Hindlimb muscle (tissue), 1 donor: Measurements from ENCODE around the gene BORCS5. TPM values are rescaled to one million over a fixed set of nuclear protein-coding genes. Genes with fewer than 3 reads are reported as not detected.
A peak's percentile ranks its signal among the peaks of the same experiment; 100 is the strongest.

Experiments used
- DNase-seq: peaks from one replicate; pipeline ENCODE4 v3.0.0-alpha.2; 2013
- polyA plus RNA-seq: library from polyadenylated mRNA; unstranded; fragments of 120-200 nt; gene quantifications from one replicate; pipeline ENCODE4 v1.2.1, GENCODE V29; 2013; ENCODE audit not compliant: insufficient read length

The BORCS5 gene
- polyA plus RNA-seq, 1 donor = 8.4 TPM

DNA sequence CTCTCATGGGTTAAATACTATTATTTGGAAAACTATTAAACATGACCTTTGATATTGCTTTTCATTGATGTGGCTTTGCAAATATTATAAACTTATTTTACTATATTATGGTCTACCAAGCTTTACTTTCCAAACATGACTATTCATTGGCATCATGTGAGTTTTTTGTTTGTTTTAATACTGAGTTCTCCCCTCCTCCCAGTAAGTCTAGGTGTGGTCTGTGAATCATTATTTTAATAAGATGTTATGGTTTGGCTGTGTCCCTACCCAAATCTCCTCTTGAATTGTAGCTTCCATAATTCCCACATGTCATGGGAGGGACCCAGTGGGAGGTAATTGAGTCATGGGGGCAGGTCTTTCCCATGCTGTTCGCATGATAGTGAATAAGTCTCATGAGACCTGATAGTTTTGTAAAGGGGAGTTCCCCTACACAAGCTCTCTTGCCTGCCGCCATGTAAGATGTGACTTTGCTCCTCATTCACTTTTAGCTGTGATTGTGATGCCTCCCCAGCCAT is 80.0 kb downstream of the BORCS5 start:
- DNase-seq = no peak

DNA sequence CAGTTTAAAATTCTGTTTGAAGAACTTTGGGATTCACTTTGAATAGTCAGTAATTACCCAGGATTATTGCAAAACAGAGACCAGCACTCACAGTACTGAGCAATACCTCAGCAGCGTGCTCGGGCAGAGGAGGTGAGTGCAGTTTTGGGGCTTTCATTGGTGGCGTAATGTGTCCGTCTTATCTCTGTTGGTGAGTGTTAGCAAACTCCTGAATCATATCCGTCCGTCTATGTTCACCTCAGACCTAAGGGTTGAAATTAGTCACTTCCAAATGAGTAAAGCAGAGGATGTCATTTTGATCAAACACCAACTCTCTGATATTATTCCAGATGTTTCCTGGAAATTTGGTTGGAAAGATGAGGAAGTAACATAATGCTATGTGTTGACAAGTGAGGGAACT is 82.8 kb downstream of the BORCS5 start:
- DNase-seq = no peak

DNA sequence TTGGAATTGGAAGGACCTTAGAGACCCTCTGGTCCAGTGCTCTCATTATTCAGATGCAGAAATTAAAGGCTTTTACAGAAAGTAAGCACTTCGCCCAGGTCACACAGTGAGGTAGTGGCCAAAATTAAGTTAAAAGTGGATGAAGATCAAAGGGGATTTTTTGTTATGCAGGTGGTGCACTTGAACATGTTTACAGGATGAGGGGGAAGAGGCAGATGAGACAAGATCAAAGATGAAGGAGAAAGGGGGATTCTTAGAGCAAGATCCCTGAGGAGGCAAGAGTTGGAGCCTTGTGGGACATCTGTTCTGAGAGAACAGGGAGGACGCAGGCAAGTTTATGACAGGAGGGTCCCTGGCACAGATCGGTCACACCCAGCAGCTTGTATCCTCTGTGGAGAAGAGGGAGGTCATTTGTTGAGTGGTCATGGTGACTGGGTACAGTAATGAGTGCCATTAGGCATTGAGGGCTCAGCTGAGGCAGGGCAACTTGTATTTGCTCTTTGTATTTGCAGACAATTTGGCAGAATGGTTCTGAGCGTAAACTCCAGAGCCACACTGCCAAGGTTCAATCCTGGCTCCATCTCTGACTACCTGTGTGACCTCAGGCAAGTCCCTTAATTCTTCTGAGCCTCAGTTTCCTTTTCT is 84.0 kb downstream of the BORCS5 start:
- DNase-seq = no peak

DNA sequence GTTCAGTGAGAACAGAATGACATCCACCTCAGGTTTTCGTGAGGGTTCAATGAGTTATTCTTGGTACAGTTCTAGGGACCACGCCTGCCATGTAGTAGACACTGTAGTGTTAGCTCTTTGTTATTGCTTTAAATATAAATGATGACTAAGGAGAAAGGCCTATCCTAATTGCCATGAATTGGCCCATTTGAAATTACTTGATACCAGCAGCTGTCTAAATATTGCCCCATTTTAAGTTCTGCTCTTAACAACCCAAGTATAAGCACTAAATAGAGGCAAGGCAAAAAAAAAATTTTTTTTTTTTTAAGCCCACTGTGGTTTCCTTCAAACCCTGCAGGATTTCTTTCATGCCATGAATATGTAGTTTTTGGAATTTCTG is 84.5 kb downstream of the BORCS5 start:
- no peak for DNase-seq

DNA sequence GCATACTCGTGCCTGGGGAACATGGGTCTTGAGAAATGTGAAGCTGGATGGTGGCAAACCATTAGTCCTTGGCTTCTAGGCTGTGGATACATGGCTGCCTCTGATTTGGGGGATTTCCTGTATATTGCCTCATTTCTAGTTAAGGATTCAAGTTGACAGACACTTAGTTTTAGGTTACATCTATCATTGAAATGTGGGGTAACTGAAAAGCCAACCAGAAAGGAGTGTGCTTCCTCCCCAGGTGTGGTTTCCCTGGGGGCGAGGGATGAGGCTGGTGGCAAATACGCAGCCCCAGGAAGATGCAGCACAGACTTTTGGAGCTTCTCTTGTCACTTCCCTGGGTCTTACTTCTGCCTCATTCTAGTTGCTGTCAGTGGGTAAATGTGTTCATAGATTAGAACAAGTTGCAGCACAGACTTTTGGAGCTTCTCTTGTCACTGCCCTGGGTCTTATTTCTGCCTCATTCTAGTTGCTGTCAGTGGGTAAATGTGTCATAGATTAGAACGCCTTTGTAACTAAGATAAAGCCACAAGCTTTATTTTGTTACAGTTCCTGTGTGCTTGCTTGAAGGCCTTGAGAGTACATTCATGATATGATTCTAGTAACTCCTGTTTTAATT is 85.1 kb downstream of the BORCS5 start:
- no peak for DNase-seq

DNA sequence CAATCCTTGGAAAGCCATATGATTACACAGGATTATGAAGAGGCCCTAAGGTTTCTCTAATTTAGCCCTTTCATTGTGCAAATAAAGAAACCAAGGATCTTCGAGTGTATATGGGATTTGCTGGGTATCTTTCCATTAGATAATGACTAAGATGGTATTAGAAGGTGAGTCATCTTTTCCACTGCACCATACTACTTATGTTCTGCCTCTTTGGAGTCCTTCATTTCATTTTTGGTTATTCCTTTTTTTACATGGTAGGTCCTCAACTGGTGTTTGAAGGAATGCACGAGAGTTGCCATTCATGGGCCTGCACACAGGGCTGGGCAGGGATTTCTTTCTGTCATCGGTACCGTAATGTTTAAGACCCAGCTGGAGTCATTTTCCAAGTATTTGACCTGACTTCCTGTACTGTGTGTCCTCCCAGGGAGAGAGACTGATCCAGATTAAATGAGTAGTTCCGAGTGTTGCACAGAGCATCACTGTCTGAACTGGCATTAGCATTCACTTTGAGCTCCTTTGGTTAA is 85.7 kb downstream of the BORCS5 start:
- no peak for DNase-seq

DNA sequence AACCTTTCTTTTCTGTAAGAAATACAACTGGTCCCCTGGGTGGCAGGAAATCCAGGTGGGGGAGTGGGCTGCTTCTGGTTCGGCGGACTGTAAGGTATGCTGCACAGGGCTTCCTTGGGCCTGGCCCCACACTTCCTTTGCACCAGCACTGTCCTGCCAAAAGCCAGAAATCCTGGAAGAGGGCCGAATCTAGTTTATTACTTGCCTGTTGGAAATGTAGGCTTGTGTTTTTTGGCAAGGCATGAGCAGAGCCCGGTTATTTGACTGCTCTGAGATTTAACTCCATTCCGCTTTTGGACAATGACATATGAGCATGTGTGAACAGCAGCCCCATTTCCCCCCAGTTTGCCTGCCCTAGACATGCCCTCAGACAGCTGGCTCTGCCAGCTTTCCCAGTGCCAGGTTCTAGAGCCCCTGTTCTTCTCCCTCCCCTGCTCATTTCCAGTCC is 86.6 kb downstream of the BORCS5 start:
- peak; percentile 62 for DNase-seq

DNA sequence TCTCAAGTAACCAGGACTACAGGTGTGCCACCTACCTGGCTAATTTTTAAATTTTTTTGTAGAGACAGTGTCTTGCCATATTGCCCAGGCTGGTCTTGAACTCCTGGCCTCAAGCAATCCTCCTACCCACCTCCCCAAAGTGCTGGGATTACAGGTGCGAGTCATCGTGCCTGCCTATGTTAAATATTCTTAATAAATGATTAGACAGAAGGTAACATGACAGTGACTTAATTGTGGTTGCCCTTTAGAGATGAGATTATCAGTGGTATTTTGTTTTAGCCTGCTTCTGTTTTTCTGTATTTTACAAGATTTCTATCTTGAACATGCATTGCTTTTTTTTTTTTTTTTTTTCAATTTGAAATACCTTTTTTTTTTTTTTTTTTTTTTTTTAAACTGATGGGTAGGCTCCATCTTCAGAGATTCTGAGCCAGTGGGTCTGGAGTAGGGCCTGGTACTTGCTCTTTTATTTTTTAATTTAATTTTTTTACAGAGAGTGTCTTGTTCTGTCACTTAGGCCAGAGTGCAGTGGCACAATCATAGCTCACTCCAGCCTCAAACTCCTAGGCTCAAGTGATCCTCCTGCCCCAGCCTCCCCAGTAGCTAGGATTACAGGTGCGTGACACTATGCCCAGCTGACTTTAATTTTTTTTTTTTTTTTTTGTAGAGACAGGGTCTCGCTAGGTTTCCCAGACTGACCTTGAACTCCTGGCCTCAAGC is 88.4 kb downstream of the BORCS5 start:
- no peak for DNase-seq

DNA sequence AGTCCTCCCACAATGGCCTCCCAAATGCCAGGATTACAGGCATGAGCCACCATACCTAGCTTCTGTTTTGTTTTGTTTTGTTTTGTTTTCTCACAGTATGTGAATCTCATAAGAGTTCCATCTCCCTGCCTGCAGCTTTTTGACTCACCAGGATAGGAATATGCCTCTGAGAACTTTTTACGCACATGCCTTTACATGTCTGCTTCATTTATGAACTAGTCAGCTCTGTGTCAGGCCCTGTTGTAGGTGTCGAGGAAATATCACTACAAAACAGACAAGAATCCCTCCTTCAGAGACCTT is 89.0 kb downstream of the BORCS5 start:
- DNase-seq = no peak

DNA sequence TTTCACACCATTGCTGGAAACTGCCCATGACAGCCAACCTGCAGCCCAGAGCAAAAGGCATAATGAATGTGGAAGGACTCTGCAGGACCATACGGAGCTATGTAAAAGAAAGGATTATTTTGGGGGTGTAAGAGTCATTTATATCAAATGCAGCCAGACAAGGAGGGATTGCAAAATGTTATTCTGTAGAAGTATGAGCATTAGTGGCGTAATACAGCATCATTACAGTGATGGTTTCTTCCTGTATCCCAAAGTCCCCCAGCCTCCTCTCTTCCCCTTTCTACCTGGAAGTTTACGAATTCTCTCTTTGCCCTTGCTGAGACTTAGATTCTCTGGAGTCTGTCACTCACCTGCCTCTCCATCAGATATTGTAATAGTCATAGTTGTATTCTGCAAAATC is 89.9 kb downstream of the BORCS5 start:
- no peak for DNase-seq

DNA sequence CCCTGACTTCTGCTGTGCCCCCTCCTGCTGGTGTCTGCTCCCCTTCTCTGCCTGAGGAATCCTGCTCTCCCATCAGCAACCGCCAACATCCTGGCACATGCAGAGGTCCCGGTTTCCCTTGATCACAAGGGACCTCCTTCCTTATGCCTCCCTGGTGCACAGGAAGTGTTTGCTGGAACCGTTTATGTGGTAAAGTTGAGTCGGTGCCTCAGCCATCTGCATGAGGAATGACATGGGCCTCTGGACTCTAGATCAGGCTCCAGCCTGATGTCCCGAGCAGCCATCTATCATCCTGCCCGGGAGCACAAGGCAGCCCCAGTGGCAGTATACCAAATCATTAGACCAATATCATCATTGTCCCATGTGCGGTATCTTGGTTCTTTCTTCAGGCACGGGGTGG is 90.4 kb downstream of the BORCS5 start:
- DNase-seq = no peak

DNA sequence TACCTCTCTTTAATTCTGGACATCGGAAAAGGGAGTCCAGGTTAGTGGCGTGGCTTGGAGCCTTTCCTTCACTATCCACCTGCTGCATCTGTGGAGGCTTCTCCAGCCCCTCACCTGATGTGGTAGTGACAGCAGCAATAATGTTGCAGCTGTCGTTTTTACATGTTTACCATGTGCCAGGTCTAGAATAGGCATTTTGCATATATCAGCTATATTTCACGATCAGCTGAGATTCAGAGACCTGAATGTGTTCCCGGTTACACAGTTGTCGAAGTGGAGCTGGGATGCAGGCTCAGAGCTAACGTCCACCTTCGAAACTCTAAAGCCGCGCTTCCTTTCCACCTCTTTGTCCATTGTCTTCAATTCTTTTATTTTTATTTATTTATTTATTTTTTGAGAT is 91.0 kb downstream of the BORCS5 start:
- no peak for DNase-seq

DNA sequence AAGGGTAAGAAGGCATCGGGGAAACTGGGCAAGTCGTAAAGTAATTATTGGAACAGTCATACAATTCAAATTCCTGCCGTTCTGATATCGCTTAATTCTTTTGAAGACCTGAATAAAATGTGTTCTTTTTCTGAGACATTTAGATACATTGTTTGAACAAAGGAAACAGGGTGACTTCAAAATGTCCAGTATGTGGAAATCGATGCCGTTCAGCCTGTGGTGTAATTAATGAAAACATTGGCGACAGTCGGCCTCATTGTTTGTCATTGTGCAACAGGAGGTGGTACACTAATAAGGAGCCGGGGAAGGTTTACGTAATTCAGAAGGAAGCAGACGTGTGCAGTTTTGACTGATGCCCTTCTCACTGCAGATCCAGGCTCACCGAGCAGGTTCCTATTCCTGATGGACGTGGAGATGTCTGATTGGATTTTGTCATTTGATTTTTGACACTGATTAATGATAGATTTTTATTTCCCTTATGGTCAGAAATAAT is 92.7 kb downstream of the BORCS5 start:
- DNase-seq = no peak

DNA sequence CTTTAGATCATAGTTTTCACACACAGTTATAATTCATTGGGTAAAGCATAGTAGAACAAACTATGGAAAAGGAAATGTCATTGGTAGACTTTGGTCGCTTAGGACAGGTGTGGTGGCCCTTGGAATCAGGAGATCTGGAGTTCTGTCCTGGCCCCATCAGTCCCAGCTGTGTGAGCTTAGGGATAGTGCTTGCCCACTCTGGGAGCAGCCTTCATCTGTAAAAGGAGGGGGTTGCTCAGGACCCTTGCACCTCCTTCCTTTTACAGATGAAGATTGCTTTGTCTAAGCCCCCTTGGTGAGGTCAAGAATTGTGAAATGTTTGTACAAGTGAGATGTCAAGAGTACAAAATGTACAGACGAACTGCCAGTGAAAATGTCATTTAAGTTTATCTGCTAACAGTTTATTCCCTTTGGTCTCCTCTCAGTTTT is 93.2 kb downstream of the BORCS5 start:
- DNase-seq = no peak

DNA sequence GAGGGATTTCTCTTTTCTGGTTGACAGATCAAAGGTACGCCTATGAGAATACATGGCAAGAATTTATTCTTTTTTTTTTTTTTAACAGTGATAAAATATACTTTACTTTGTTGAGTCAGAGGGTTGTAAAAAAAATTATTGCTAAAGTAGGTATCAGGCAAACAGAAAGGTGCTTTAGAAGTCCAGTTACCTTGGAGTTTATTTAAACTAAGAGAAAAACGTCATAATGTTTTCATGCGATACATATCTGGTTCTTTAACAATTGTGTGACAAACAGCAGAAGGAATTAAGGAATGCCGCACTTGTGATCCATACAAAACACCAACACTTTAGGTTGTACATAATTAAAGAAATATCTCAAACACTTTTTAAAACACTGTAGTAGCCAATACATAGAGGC is 94.2 kb downstream of the BORCS5 start:
- no peak for DNase-seq

DNA sequence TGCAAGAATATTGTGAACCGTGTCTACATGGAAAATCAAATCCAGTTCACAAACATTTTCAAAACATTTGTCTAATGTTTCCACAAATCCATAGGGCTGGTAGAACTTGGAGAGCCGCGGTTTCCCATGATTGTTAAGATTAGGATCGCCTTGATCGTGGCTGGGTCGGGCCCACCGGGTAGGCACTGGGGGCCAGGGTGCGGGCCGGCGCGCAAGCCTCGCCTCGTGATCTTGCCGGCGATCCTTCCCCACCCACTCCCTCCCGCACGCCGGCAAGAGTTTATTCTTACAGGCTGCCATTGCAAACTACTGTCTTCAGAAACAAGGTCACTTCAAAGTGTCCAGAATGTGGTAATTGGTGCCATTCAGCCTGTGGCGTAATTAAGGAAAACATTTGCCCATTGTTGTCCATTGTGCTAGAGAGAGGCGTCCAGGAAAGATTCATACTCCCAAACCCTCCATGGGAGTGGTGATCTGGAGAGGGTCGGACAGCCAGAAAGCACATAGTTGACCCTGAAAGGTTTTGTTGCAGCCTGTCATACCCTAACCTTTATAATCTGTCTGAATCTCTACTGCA is 95.5 kb downstream of the BORCS5 start:
- no peak for DNase-seq

DNA sequence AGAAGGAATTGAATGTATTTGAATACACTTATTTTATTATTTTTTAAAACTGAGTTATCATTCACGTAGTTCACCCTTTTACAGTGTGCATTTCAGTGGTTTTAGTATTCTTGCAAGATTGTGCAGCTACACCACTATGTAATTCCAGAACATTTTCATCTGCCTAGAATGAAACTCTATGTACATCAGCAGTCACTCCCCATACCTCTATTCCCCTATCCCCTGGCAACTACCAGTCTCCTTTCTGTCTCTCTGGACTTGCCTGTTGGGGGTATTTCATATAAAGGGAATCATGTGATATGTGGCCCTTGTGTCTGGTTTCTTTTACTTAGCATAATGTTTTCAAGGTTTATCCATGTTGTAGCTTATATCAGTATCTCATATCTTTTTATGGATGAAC is 96.8 kb downstream of the BORCS5 start:
- DNase-seq = no peak

DNA sequence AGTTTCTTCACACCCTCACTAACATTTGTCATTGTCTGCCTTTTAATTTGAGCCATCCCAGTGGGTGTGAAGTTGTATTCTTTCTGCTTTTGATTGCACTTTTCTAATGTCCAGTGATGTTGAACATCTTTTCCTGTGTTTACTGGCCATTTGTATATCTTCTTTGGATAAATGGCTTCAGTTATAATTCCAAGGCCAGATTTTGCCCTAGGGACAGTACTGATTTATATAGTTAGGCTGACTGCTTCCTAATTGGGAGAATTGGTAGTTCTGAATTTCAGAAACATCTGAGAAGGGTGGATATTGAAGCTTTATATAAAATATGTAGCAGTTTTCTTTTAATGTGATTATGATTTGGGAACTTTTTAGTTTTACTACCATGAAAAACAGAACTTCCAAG is 97.4 kb downstream of the BORCS5 start:
- DNase-seq = no peak

DNA sequence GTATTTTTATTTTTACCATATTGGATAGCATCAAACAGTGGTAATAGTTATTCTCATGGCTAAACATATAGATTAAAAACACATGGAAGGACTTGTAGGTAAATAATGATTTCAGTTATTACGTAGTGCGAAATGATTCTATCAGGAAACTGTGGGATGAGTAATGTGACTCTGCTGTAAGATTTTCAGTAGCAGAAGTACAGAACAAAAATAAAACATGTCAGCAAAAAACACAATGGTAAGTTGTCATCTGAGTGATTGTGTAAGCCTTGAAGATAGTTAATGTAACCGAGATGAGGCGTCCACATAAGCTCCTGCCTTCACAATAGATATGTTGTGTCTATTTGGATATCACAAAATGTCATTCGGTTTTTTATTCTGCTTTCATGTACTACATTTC is 99.8 kb downstream of the BORCS5 start:
- no peak for DNase-seq

DNA sequence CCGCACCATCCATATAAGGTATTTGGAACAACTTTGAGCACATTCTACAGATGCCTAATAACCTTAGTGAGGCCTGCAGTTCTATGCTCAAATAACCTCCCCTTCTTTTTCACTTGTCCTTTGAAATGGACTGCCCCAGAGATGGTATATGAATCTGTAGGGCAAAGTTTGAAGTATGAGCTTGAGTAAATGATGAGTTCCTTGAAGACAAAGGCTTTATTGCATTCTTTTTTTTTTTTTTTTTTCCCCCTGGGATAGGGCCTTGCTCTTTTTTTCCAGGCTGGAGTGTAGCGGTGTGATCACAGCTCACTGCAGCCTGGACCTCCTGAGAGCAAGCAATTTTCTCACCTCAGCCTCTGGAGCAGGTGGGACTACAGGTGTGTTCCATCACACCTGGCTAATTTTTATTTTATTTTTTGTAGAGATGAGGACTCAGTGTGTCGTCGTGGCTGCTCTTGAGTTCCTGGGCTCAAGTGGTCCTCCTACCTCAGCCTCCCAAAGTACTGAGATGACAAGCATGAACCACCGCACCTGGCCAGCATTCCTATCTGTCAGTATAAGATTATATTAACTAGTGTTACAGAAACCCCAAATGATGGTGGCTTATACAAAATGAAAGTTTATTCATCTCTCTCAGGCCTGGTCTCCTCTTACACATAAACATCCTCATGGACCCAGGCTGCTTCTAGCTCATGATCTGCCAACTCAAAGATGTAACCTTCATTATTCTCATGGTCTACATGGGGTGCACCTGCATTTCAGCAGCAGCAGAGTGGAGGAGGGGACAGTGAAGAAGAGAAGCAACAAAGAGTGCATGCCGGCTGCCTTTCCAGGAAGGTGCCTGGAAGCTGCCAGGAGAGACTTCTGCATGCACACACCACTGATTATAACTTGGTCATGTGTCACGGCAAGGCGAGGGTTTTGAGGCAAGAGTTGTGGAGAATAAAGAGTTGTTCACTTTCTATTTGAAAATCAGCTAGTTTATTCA is 104.4 kb downstream of the BORCS5 start:
- no peak for DNase-seq

DNA sequence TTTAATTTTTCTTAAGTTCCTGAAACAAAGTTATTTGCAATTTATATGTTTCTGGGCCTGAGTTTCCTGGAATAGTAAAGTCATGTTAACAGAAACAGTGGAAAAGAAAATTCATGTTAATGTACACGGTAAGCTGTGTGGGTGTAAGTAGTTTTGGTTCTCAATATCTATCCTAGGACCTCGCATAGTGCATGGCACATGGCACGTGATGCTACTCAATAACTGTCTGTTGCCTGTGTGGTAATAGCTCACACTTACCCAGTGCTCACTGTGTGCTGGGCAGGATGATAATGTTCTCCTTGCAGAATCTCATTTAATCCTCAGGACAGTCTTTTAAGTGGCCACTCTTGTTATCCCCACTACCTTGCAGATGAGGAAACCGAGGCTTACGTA is 105.0 kb downstream of the BORCS5 start:
- DNase-seq = no peak

DNA sequence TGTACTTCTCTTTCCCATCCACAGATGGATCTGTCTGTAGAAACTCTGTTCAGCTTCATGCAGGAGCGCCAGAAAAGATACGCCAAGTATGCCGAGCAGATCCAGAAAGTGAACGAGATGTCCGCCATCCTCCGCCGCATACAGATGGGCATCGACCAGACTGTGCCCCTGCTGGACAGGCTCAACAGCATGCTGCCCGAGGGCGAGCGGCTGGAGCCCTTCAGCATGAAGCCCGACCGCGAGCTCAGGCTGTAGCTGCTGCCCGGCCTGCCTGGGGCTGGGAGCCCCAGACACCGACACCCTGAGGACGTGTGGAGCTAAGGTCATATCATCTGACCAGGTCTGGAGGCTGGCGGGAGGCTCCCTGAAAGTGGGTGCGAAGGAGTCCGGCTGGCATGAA is 108.6 kb downstream of the BORCS5 start:
- no peak for DNase-seq
